ENCODE results near the gene HSPB6. TPM values are rescaled to one million over a fixed set of nuclear protein-coding genes. Genes with fewer than 3 reads are reported as not detected.

Gene HSPB6
- total and polyA plus RNA-seq, 2 experiments from 2014 or later, result 14.1 to 220 TPM

- H3K4me1 ChIP-seq (ENCODE audit: insufficient read depth), result no peaks in the 10 kb centered on the region
- no peaks in the 10 kb centered on the region for H3K9me2 ChIP-seq (ENCODE audit: insufficient read depth)
- no peaks in the 10 kb centered on the region for H4K20me1 ChIP-seq (ENCODE audit: insufficient read depth)
- in situ Hi-C loops (cut with MboI), result no loop called here
- no peaks in the 10 kb centered on the region for H3K9me3 ChIP-seq (ENCODE audit: low read depth)
- no peak overlapping the region for H3K27ac ChIP-seq
- DNase-seq, result no peak
- H3K4me2 ChIP-seq (ENCODE audit: unreplicated experiment), result no peak overlapping the region
- H2AFZ ChIP-seq, result no peak overlapping the region
- no peak overlapping the region for H3K9ac ChIP-seq
- TF ChIP-seq EZH2phosphoT487 (IDR thresholded peaks at IDR 0.05; ENCODE audit: insufficient read depth, low read depth) (no peak), EZH2 (IDR thresholded peaks at IDR 0.05; ENCODE audit: insufficient read depth, poor library complexity, severe bottlenecking) (no peak)
- H3K36me3 ChIP-seq (ENCODE audit: low read depth), result peaks cover 22% of the 10 kb centered on the region; the same call in 1 of the 2 replicates
- H3F3A ChIP-seq (ENCODE audit: insufficient read depth), result no peaks in the 10 kb centered on the region
- H3K79me2 ChIP-seq (ENCODE audit: insufficient read depth), result no peaks in the 10 kb centered on the region
- H3K27me3 ChIP-seq (replicated peaks; ENCODE audit: insufficient read depth), result no peaks in the 10 kb centered on the region
- 83 to 88% methylated on average over 9 to 11 of the region's 11 CpGs for WGBS, 2 experiments (ENCODE audit: low coverage in 1 of 2, low lambda C conversion rate in 2 of 2, missing lambda C conversion rate in 2 of 2)
- H3K4me3 ChIP-seq, result no peak overlapping the region
Observed at GRCh38 chr19:35729763-35730162, 27.1 kb downstream of the HSPB6 start.

GRCh38 chr19:35729021-35729420 lies 27.8 kb downstream of the HSPB6 start:
- WGBS, 2 experiments (ENCODE audit: low coverage in 1 of 2, low lambda C conversion rate in 2 of 2, missing lambda C conversion rate in 2 of 2), result 92 to 94% methylated on average over 18 of the region's 18 CpGs
- H4K20me1 ChIP-seq (ENCODE audit: insufficient read depth), result no peaks in the 10 kb centered on the region
- no peak overlapping the region for H3K4me2 ChIP-seq (ENCODE audit: unreplicated experiment)
- no peaks in the 10 kb centered on the region for H3K9me3 ChIP-seq (ENCODE audit: low read depth)
- H3K27ac ChIP-seq, result no peak overlapping the region
- DNase-seq, result no peak
- H3K9ac ChIP-seq, result no peak overlapping the region
- no peaks in the 10 kb centered on the region for H3F3A ChIP-seq (ENCODE audit: insufficient read depth)
- no peaks in the 10 kb centered on the region for H3K9me2 ChIP-seq (ENCODE audit: insufficient read depth)
- H3K4me1 ChIP-seq (ENCODE audit: insufficient read depth), result no peaks in the 10 kb centered on the region
- in situ Hi-C loops (cut with MboI), result no loop called here
- 0 out of 2 replicates have a peak, but pooled peaks cover 2% of the 10 kb centered on the region for H3K79me2 ChIP-seq (ENCODE audit: insufficient read depth)
- peaks cover 30% of the 10 kb centered on the region; the same call in 1 of the 2 replicates for H3K36me3 ChIP-seq (ENCODE audit: low read depth)
- H2AFZ ChIP-seq, result no peak overlapping the region
- no peak for TF ChIP-seq EZH2phosphoT487 (IDR thresholded peaks at IDR 0.05; ENCODE audit: insufficient read depth, low read depth)
- TF ChIP-seq EZH2 (IDR thresholded peaks at IDR 0.05; ENCODE audit: insufficient read depth, poor library complexity, severe bottlenecking), result no peak
- H3K27me3 ChIP-seq (replicated peaks; ENCODE audit: insufficient read depth), result no peaks in the 10 kb centered on the region
- no peak overlapping the region for H3K4me3 ChIP-seq

- H3K9me3 ChIP-seq (ENCODE audit: low read depth), result no peaks in the 10 kb centered on the region
- in situ Hi-C loops (cut with MboI), result no loop called here
- H3K9me2 ChIP-seq (ENCODE audit: insufficient read depth), result no peaks in the 10 kb centered on the region
- DNase-seq, result no peak
- TF ChIP-seq EZH2 (IDR thresholded peaks at IDR 0.05; ENCODE audit: insufficient read depth, poor library complexity, severe bottlenecking) (no peak), EZH2phosphoT487 (IDR thresholded peaks at IDR 0.05; ENCODE audit: insufficient read depth, low read depth) (no peak)
- H3K4me3 ChIP-seq, result no peak overlapping the region
- 89 to 94% methylated on average over 18 to 19 of the region's 19 CpGs for WGBS, 2 experiments (ENCODE audit: low coverage in 1 of 2, low lambda C conversion rate in 2 of 2, missing lambda C conversion rate in 2 of 2)
- no peak overlapping the region for H3K9ac ChIP-seq
- no peak overlapping the region for H3K27ac ChIP-seq
- H2AFZ ChIP-seq, result no peak overlapping the region
- no peaks in the 10 kb centered on the region for H4K20me1 ChIP-seq (ENCODE audit: insufficient read depth)
- H3K4me1 ChIP-seq (ENCODE audit: insufficient read depth), result no peaks in the 10 kb centered on the region
- H3K4me2 ChIP-seq (ENCODE audit: unreplicated experiment), result no peak overlapping the region
- H3K27me3 ChIP-seq (replicated peaks; ENCODE audit: insufficient read depth), result no peaks in the 10 kb centered on the region
- no peaks in the 10 kb centered on the region for H3F3A ChIP-seq (ENCODE audit: insufficient read depth)
- 0 out of 2 replicates have a peak, but pooled peaks cover 7% of the 10 kb centered on the region for H3K79me2 ChIP-seq (ENCODE audit: insufficient read depth)
- H3K36me3 ChIP-seq (ENCODE audit: low read depth), result peaks cover 36% of the 10 kb centered on the region; the same call in 1 of the 2 replicates
Observed at GRCh38 chr19:35727956-35728706, 28.7 kb downstream of the HSPB6 start.

DNA sequence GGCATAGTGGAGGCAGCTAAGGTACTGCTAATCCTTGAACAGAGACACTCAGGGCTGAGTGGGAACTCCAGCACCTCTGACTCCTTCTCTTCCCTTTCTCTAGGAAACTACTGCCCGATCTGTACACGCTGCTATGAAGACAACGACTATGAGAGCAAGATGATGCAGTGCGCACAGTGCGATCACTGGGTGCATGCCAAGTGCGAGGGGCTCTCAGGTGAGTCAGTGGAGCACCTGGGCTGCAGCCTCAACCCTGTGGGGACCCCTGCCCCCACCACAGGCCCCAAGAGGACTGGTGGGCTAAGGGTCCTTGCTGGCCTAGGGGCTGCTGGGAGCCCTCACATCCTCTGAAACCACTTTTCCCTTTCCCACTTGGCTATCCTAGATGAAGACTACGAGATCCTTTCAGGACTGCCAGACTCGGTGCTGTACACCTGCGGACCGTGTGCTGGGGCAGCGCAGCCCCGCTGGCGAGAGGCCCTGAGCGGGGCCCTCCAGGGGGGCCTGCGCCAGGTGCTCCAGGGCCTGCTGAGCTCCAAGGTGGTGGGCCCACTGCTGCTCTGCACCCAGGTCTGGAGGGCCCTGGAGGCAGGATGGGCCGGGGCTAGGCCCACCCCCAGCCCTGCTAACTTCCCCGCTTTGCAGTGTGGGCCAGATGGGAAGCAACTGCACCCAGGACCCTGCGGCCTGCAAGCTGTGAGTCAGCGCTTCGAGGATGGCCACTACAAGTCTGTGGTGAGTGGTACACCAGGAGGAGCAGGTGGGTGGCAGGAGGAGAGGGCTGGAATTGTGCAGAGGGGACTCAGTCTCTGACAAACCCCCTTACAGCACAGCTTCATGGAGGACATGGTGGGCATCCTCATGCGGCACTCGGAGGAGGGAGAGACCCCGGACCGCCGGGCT lies 29.5 kb downstream of the HSPB6 start:
- H3K4me1 ChIP-seq (ENCODE audit: insufficient read depth), result no peaks in the 10 kb centered on the region
- H3K9me2 ChIP-seq (ENCODE audit: insufficient read depth), result no peaks in the 10 kb centered on the region
- peaks cover 36% of the 10 kb centered on the region; the same call in 1 of the 2 replicates for H3K36me3 ChIP-seq (ENCODE audit: low read depth)
- no peak overlapping the region for H3K4me3 ChIP-seq
- DNase-seq, result no peak
- H3K79me2 ChIP-seq (ENCODE audit: insufficient read depth), result peaks cover 13% of the 10 kb centered on the region; the same call in 1 of the 2 replicates
- H3K4me2 ChIP-seq (ENCODE audit: unreplicated experiment), result no peak overlapping the region
- no peaks in the 10 kb centered on the region for H4K20me1 ChIP-seq (ENCODE audit: insufficient read depth)
- H3K9ac ChIP-seq, result no peak overlapping the region
- H2AFZ ChIP-seq, result no peak overlapping the region
- no peaks in the 10 kb centered on the region for H3F3A ChIP-seq (ENCODE audit: insufficient read depth)
- in situ Hi-C loops (cut with MboI), result no loop called here
- H3K9me3 ChIP-seq (ENCODE audit: low read depth), result no peaks in the 10 kb centered on the region
- 92 to 96% methylated on average over 25 of the region's 25 CpGs for WGBS, 2 experiments (ENCODE audit: low coverage in 1 of 2, low lambda C conversion rate in 2 of 2, missing lambda C conversion rate in 2 of 2)
- no peaks in the 10 kb centered on the region for H3K27me3 ChIP-seq (replicated peaks; ENCODE audit: insufficient read depth)
- H3K27ac ChIP-seq, result no peak overlapping the region
- TF ChIP-seq EZH2phosphoT487 (IDR thresholded peaks at IDR 0.05; ENCODE audit: insufficient read depth, low read depth), result no peak

Measured in GM23248 (cell line).